Activated CD8-positive, alpha-beta memory T cell treated with anti-CD3 and anti-CD28 coated beads for 48 hours (primary cell): Measurements from ENCODE around the gene GOPC.
"Not testable (repeated sequence)": the region's sequence is repeated elsewhere in the genome, so short reads cannot be mapped to it uniquely, and the experiment has no call there.

Source experiments
- DNase-seq, 3 experiments: peaks; one replicate each; pipeline ENCODE4 v3.0.0-alpha.2; 2020; ENCODE audit warnings: low read depth in 2 of 3, low spot score in 2 of 3

GOPC gene

DNA sequence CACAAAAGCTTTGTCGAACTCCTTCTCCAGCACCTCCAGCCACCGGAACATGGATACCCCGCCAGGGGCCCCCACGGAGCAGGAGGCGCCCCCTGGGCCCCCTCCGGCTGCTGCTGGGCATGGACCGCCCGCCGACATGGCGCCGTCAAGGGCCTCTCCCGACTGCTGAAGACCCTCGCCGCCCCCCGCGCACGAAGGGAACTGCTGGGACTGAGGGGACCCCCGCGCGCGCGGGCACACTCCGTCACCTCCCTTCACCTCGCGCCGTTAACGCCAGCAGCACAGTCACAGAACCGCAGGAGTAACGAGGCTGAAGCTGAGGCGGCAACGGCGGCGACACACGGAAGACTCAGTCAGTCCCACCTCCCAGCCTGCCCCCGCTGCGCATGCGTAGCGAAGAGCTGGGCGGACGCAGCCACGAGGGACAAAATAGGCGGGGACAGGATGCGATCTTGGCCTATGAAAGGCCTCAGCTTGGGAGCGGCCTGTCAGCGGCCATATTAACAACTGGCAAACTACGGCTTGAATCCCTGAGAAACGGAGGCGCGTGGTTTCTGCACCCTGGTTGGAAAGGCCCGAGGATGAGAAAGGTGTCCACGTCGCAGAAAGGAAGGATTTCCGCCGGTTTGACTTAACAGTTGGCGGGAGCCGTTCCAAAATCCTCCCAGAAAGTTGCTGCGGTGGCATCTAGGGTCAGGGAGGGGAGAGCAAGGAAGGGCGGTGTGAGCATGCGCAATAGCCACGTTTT, at the start of gene GOPC:
GOPC (minus strand) TSS at position 361 of the 748 bp plus-strand sequence; CDS start at position 138, 223 bp downstream.
- peak; percentile 61 to 87 (median 77) for DNase-seq

DNA sequence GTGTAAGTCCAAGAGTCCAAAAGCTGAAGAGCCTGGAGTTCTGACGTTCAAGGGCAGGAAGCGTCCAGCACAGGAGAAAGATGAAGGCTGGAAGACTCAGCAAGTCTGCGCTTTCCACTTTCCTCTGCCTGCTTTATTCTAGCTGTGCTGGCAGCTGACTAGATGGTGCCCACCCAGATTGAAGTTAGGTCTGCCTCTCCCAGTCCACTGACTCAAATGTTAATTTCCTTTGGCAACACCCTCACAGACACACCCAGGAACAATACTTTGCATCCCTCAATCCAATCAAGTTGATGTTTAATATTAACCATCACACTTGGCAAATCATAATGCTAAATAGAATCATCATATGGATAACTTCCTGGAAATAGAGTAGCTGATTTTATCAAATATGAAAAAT, 49.7 kb upstream of the GOPC start:
- not testable (repeated sequence) for DNase-seq

DNA sequence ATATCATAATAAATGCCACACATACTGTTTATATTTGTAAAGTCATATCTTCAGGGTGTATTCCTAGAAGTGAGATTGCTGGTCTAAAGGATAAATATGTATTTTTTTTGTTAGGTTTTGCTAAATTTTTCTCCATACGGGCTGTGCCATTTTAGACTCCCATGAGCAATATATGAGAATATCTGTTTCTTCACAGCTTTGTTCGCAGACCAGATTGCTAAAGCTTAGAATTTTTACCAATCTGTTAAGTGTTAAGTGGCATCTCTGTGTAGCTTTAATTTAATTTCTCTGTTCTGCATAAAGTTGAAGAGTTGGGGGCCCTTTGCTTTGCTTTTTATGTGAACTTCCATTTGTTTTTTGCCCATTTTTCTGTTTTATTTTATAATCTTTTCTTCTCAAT, 40.7 kb upstream of the GOPC start:
- no peak for DNase-seq

DNA sequence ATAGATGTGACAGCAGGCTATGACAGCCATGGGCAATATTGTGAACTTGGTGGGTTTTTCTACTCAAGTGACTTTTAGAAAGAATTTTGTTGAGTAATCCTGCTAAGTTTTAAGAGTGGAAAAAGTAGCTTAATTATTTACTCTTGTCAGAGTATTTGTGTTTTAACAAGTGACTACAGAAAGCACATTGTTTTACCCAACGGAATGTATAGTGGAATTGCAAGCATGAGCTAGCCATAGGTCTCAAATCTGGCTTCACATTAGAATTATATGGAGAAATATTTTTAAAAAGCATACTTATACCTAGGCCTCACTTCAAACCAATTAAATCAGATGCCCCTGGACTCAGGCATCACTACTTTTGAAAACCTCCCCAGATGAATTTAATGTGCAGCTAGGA, 35.5 kb upstream of the GOPC start:
- DNase-seq: no peak

DNA sequence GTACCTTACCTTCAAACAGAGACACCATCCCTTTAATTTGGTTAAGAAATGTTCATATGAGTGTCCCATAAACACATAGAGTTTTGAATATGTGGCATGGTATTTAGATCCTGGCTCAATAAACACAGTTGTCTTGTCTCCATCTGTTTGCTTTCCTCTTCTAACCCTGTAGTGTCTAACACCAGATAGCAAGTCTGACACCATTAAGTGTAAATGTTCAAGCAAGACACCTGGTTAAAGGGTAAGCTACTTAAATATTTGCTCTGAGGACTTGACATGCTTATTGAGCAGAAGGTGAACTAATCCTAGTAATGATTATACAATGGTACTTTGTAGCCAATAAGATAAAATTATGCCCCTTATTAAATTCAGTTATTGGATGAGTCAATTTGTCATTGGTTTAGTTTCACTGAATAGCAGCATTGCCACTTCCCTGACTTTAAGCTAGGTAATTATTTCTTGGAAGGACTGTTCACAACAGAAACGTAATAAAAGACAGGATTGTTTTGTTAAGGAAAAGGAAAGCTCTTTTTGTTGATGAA, 26.9 kb upstream of the GOPC start:
- no peak for DNase-seq

DNA sequence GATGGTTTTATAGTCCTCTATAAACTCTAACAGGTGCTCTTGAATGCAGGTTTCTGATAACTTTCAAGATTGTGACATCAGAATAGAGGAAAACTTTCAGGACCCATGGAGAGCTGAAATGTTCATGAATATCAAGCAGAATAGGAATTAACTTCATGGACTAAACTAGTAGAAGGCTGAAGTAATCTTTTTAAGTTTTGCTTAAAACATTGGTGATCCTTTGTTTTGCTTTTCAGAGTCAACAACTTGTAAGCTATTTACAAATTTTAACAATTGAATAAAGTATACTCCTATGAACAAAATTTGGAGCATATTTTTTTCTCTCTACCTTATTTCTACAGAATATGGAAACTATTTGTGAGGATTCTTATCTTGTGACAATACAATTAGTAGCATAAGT, 25.2 kb upstream of the GOPC start:
- DNase-seq: no peak

DNA sequence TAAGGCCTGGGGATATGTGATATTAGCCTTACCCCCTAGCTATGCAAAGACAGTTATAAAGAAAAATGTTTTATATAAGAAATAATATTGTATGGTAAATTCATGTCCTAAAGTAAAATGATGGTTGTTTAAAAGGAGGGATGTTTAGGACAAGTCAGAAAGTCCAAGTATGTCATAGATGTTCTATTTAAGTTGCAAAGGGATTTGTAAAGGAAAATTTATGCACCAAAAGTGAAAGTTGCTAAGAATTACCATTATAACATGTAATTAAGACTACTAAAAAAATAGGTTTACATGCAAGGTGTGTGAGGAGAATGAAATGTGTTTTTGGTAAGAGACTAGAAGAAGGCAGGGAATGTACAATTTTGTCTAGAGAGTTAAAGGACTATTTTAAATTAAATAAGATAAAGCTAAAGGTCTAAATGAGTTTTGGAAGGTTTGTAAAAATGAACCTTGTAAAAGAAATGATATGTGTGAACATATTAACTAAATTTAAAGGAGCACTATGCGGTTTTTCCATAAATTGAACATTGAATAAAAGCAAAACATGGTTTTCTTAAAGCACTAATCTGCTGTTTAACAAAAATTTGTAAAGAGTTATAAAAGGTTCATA, 22.7 kb upstream of the GOPC start:
- DNase-seq: no peak

DNA sequence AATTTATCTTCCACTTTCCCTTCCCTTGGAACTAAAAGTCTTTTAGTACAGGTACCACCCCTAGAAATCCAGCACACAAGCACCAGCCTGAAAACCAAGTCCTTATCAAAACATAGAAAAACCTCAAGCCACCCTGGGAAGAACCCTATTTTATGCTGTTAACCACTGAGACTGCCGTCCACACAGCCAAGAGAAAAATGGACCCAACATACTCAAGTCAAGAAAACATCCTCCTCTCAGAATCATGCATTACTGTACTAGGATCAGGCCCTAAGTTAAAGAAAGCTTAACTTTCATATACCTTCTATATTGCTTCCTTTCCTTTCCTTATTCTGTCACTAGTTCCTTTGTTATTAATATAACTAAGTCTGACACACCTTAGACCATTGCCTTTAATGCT, 16.9 kb upstream of the GOPC start:
- DNase-seq: no peak

DNA sequence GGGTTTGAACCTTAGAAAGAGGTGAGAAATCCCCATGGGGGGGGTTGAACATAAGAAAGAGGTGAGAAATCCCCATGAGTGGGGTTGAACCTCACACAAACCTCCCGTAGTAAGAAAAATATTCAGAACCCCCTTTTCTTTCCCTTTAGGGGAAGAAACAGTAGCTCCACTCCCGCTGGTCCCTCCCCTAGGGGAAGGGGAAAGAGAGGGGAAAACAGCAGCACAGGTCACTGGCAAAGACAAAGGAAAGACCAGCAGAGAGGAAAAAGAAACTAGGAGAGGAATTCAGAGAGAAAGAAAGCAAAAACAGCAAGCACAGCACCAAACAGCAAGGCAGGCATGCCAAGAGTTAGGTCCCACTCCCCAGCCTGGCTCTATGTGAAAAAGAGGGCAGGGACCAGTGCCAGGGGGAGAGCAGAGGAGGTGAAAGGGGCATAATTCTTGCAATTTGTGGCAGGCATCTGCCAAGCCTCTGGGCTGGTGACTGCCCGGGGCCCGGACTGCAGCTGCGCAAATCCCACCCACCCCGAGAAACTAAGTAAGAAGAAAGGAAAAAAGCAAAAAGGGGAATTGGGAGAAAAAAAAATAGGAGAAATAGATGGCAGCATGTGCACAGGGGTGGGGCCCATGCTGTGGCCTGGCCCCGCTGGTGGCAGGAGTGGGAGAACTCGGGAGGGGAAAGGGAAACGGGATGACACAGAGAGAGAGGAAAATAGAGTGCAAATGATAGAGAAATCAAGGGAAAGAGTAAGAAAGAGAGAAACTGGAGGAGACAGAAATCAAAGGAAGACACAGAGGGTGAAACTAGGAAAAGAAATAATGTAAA, 15.1 kb upstream of the GOPC start:
- DNase-seq: no peak

DNA sequence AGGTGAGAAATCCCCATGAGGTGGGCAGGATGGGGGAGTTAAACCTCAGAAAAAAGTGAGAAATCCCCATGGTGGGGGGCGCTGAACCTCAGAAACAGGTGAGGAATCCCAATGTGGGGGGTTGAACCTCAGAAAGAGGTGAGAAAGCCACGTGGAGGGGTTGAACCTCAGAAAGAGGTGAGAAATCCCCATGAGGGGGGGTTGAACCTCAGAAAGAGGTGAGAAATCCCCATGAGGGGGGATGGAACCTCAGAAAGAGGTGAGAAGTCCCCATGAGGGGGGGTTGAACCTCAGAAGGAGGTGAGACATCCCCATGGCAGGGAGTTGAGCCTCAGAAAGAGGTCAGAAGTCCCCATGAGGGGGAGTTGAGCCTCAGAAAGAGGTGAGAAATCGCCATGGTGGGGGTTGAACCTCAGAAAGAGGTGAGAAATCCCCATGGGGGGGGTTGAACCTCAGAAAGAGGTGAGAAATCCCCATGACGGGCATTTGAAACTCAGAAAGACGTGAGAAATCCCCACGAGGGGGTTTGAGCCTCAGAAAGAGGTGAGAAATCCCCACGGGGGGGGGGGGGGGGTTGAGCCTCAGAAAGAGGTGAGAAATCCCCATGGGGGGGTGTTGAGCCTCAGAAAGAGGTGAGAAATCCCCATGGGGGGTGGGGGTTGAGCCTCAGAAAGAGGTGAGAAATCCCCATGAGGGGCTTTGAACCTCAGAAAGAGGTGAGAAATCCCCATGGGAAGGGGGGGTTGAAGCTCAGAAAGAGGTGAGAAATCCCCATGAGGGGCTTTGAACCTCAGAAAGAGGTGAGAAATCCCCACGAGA, 14.3 kb upstream of the GOPC start:
- DNase-seq: peak in 1 of 3 experiments; percentile 17

DNA sequence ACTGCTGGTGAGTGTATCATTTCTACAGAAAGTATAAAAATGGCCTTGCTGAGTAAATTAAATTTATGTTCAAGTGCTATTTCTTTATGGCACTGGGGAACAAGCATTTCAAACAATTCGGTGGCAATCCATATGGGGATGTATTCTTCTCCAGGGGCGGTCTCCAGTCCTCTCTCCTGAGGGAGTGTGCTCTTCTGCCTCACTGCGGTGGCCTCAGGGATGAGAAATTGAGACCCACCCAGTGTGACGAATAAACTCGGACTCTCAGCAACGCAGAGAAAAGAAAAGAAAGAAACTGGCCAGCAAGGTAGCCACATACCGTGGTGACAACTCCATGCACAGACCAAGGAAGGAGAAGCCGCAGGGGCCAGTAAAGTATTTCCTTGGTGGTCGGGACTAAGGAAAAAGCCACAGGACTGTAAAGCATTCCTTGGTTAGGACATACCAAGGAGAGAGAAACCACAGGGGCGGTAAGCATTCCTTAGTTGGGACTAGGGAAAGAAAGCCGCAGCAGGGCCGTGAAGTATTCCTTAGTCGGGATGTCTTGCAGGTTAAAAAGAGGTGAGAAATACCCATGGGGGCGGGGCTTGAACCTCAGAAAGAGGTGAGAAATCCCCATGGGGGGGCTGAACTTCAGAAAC, 13.6 kb upstream of the GOPC start:
- DNase-seq: no peak

DNA sequence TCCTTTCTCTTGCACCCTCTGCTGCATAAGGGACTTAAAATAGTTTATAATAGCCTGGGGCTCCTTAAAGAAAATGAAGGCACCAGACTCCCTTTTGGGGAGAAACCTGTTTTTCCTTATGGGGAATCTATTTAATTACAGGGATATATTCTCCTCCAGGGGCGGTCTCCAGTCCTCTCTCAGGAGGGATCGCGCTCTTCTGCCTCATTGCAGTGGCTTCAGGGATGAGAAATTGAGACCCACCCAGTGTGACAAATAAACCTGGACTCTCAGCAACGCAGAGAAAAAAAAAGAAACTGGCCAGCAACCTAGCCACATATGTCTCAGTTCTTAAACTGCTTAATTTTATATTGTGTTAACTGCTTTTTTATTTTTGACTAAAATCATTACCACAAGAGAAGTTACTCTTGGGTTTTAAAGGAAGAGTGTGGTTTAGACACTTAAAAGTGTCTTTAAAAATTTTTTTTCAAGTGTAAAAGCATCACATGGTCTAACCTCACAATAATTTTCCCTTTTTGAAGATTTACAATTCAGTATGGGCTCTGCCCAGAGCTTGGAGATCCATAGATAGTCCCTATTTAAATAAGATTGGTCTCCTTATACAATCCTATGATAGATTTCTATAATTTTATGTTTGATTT, 11.7 kb upstream of the GOPC start:
- no peak for DNase-seq

DNA sequence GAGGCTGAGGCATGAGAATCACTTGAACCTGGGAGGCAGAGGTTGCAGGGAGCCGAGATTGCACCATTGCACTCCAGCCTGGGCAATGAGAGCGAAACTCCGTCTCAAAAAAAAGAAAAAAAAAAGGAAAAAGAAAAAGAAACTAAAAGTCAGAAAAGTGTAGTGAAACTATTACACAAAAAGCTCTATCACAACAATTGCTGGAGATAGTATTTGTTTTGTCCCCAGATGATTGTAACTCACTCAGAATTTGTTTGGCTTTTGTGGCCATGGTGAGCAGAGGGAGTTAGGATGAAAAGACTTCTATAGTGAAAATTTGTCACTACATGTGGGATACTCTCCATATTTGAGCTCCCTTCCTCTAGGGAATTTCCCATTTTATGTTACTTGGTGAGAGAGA, 5.2 kb upstream of the GOPC start:
- no peak for DNase-seq

DNA sequence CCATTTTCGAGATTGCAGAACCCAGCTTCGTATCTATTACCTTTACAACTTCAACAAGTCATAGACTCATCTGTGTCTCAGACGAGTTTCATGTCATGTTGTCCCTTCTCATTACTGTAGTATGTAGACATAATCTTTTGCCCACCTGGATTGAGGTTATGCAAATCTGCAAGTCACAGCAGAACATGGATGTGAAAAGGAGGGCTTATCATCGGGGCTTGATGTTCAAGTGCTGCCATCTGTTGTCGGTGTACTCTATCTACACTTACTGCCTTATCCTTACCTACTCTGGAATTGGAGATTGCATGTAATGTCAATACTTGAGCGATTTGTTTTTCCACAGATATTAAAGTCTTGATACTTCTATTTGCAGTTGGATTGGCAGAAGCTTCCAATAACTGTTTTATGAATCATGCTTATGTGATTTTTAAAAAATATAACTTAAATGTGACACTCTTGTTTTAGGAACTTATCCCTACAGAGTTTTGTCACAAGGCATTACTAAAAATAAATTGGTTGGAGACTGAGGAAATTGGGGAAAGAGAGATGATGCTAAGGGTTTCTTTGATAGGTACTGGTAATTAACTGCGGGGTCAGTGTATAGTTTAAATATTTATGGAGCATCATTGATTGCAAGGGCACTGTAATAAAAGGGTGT, 3.0 kb upstream of the GOPC start:
- no peak for DNase-seq

DNA sequence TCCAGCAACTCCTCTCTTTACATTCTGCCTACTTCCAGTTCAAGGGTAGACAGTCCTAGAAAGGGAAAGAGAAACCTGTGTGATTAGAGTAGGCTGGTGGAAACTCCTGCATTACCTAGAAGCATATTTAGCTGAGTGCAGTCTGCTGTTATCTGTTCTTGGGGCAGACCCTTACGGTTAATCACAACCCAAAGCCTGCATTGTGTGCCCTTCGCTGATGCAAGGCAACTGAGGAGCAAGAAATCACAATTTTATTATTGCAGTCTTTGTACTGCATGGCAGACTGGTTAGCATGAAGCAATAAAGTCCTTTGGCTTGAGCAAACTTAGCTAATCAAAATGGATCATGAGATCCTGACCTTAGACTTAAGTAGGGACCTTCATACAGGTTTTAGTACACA, 1.5 kb upstream of the GOPC start:
- DNase-seq: no peak

DNA sequence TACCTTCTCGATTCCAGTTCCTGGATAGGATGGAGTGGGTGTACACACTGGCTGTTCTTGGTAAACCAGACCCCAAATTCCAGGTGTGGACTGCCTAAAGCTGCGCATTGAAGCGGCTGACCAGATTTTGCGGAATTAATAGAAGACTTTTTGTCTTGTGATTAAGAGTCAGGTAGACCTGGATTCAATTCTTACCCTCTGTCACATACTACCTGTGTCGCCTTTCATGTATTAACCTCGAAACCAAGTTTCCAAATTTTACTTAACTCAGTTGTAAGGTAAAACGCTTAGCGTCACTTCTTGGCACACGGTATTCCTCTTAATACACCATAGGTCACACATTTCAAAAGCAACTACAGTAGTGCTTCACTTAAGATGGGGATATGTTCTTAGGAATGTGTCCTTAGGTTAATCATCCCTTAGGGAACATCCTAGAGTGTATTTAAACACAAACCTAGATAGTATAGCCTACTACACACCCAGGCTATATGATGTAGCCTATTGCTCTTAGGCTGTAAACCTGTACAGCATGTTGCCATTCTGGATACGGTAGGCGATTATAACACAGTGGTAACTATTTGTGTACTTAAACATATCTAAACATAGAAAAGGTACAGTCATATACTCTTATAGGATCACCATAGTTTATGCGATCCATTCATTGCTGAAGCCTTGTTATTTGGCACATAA, 733 bp upstream of the GOPC start:
- no peak for DNase-seq

DNA sequence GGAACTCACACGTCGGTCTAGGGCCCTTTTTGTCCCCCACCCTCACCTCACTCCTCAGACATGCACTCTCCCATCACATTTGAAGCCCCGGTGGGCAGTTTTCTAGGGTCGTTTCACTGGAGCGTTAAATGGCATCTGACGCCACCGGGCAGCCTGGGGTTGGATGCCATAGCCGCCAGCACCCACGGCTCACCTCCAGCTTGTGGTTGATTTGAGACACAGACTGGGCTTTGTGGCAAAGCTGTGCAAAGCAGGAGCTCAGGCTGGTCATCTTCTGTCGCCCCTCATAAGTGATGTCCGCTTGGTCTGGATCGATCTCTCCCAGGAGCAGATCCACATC, 530 bp downstream of the GOPC start:
- no peak for DNase-seq

DNA sequence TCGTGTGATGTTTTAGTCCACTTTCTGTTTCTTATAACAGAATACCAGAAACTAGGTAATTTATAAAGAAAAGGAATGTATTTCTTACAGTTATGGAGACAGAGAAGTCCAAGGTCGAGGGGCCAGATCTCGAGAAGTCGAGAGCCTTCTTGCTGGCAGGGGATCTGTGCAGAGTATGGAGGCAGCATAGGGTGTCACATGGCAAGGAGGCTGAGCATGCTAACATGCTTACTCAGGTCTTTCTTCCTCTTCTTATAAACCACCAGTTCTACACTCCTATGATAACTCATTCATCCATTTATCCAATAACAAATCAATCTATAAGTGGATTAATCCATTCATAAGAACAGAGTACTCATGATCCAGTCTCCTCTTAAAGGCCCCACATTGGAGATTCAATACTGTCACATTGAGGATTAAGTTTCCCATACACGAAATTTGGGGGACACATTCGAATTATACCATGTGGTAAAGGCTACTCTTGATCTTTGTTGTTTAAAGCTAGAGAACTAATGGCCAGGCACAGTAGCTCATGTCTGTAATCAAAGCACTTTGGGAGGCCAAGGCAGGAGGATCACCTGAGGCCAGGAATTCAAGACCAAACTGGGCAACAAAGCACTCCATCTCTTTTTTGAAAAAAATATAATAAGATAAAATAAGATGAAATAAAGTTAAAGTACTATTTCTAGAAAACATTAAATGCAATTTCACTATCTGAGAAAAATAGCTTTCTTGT, 2.1 kb downstream of the GOPC start:
- DNase-seq: no peak
